Liver (tissue), 9 donors: ENCODE measurements around the gene CSF2RB. TPM values are rescaled to one million over a fixed set of nuclear protein-coding genes. Genes with fewer than 3 reads are reported as not detected.

Experiments used
- DNase-seq: peaks from one replicate; pipeline ENCODE4 v3.0.0-alpha.2; 2017; ENCODE audit warnings: low spot score
- H3K27ac ChIP-seq, 2 donors: one replicate each; pipeline ENCODE4 v1.7.0; 2013; ENCODE audit warnings: inconsistent platforms in 2 of 2, low read length in 2 of 2, control low read depth in 1 of 2, low read depth in 1 of 2, mild to moderate bottlenecking in 1 of 2
- H3K27me3 ChIP-seq, 4 donors: one replicate each; pipeline versions ENCODE4 v1.6.1 to v1.7.0; 2013; ENCODE audit warnings: low read length in 3 of 4, inconsistent platforms in 1 of 4, mild to moderate bottlenecking in 1 of 4, moderate library complexity in 1 of 4; ENCODE audit not compliant: control insufficient read depth in 4 of 4, insufficient read depth in 4 of 4
- H3K36me3 ChIP-seq, 4 donors: one replicate each; pipeline versions ENCODE4 v1.6.1 to v1.7.0; 2013; ENCODE audit warnings: low read length in 3 of 4, mild to moderate bottlenecking in 3 of 4, low read depth in 1 of 4, moderate library complexity in 1 of 4; ENCODE audit not compliant: control insufficient read depth in 4 of 4, insufficient read depth in 3 of 4
- H3K4me1 ChIP-seq, 4 donors: one replicate each; pipeline versions ENCODE4 v1.6.1 to v1.7.0; 2013; ENCODE audit warnings: low read length in 3 of 4, mild to moderate bottlenecking in 3 of 4, moderate library complexity in 1 of 4; ENCODE audit not compliant: control insufficient read depth in 4 of 4, insufficient read depth in 4 of 4
- H3K4me3 ChIP-seq, 3 donors: one replicate each; pipeline versions ENCODE4 v1.6.1 to v1.7.0; 2013; ENCODE audit warnings: low read length in 3 of 3, control low read depth in 1 of 3, low read depth in 1 of 3, mild to moderate bottlenecking in 1 of 3
- H3K9ac ChIP-seq, 2 donors: one replicate each; pipeline ENCODE4 v1.7.0; 2013; ENCODE audit warnings: low read length in 2 of 2, mild to moderate bottlenecking in 2 of 2, moderate library complexity in 2 of 2, control low read depth in 1 of 2, low read depth in 1 of 2
- H3K9me3 ChIP-seq, 4 donors: one replicate each; pipeline versions ENCODE4 v1.6.1 to v1.7.0; 2013; ENCODE audit warnings: low read length in 3 of 4; ENCODE audit not compliant: control insufficient read depth in 4 of 4
- EGR1 ChIP-seq, 2 donors: IDR thresholded peaks; 2 replicates each; pipeline ENCODE4 v1.6.1; 2016 to 2018; ENCODE audit warnings: antibody characterized with exemption in 2 of 2, low read depth in 2 of 2
- FOXA1 ChIP-seq: IDR thresholded peaks from 2 replicates; pipeline ENCODE4 v1.6.1; 2016; ENCODE audit warnings: antibody characterized with exemption
- FOXA2 ChIP-seq: IDR thresholded peaks from 2 replicates; pipeline ENCODE4 v1.6.1; 2016; ENCODE audit warnings: antibody characterized with exemption
- GABPA ChIP-seq, 2 donors: IDR thresholded peaks in 1 of 2; conservative IDR thresholded peaks in 1 of 2; 2 replicates each; pipeline ENCODE4 v1.6.1; 2016; ENCODE audit warnings: antibody characterized with exemption in 2 of 2, mild to moderate bottlenecking in 1 of 2, moderate library complexity in 1 of 2
- HNF4A ChIP-seq, 2 donors: conservative IDR thresholded peaks; 2 replicates each; pipeline ENCODE4 v1.6.1; 2016; ENCODE audit warnings: antibody characterized with exemption in 2 of 2, mild to moderate bottlenecking in 2 of 2
- HNF4G ChIP-seq: IDR thresholded peaks from 2 replicates; pipeline ENCODE4 v1.6.1; 2016; ENCODE audit warnings: antibody characterized with exemption
- JUND ChIP-seq, 2 donors: IDR thresholded peaks; 2 replicates each; pipeline ENCODE4 v1.6.1; 2016; ENCODE audit warnings: antibody characterized with exemption in 2 of 2
- NR2F2 ChIP-seq: IDR thresholded peaks from 2 replicates; pipeline ENCODE4 v1.6.1; 2016; ENCODE audit warnings: antibody characterized with exemption
- RAD21 ChIP-seq, 2 donors: IDR thresholded peaks; 2 replicates each; pipeline ENCODE4 v1.6.1; 2016; ENCODE audit warnings: antibody characterized with exemption in 2 of 2, mild to moderate bottlenecking in 2 of 2
- RXRA ChIP-seq, 2 donors: IDR thresholded peaks; 2 replicates each; pipeline ENCODE4 v1.6.1; 2017 to 2018; ENCODE audit warnings: antibody characterized with exemption in 2 of 2, mild to moderate bottlenecking in 1 of 2
- SP1 ChIP-seq: IDR thresholded peaks from 2 replicates; pipeline ENCODE4 v1.6.1; 2018; ENCODE audit warnings: antibody characterized with exemption, mild to moderate bottlenecking
- TAF1 ChIP-seq: conservative IDR thresholded peaks from 2 replicates; pipeline ENCODE4 v1.6.1; 2016; ENCODE audit warnings: antibody characterized with exemption, mild to moderate bottlenecking
- YY1 ChIP-seq: IDR thresholded peaks from 2 replicates; pipeline ENCODE4 v1.6.1; 2016; ENCODE audit warnings: antibody characterized with exemption, mild to moderate bottlenecking
- WGBS: extraction: QIAGEN DNeasy Blood & Tissue Kit; methylation state at CpG from one replicate; pipeline ENCODE4 v1.1.7; 2013; 5-methylcytosine and 5-hydroxymethylcytosine counted together
- polyA plus RNA-seq, 2 donors: library from polyadenylated mRNA; stranded (reverse) in 1 of 2; unstranded in 1 of 2; fragments of 200-250 nt in 1 of 2; fragments of >200 nt in 1 of 2; fragmentation: Nextera tagmentation in 1 of 2; extraction: Ambion mirVana in 1 of 2; gene quantifications; one replicate each; pipeline versions ENCODE4 v1.2.1 to v1.2.3, GENCODE V29; 2013 to 2015
- total RNA-seq, 2 donors: library from RNA; depleted of rRNA; stranded (reverse); fragments of >200 nt; gene quantifications; one replicate each; pipeline ENCODE4 v1.2.3, GENCODE V29; 2014
- TF ChIP-seq, protein P1 (sequence below): fragments of 150-350 bp; IDR thresholded peaks from 2 replicates; pipeline ENCODE4 v1.5.1; 2017; ENCODE audit warnings: improper control_type of control experiment, low read depth, low read length; ENCODE audit not compliant: missing input control
- TF ChIP-seq, protein P2 (sequence below): IDR thresholded peaks from 2 replicates; pipeline ENCODE4 v1.6.1; 2016; ENCODE audit warnings: antibody characterized with exemption
- TF ChIP-seq, protein P3 (sequence below): IDR thresholded peaks from 2 replicates; pipeline ENCODE4 v1.6.1; 2016; ENCODE audit warnings: antibody characterized with exemption, mild to moderate bottlenecking
- TF ChIP-seq, protein P4 (sequence below): IDR thresholded peaks from 2 replicates; pipeline ENCODE4 v1.6.1; 2016; ENCODE audit warnings: antibody characterized with exemption
- TF ChIP-seq, protein P5 (sequence below): IDR thresholded peaks from 2 replicates; pipeline ENCODE4 v1.6.1; 2016; ENCODE audit warnings: antibody characterized with exemption
- donor health status: healthy.
- donor health status: healthy.
- donor health status: healthy.
- donor health status: healthy.
- donor health status: healthy.

The CSF2RB gene
- total and polyA plus RNA-seq, 4 donors = 0.72 to 10.5 (median 2.3) TPM

GRCh38 chr22:36929621-36930020 is 16.2 kb downstream of the CSF2RB start:
- Histone ChIP-seq H3K27me3 (no peaks in the 10 kb centered on the region), H3K4me3 (no peak overlapping the region), H3K4me1 (no peaks in the 10 kb centered on the region), H3K9me3 (no peaks in the 10 kb centered on the region), H3K36me3 (no peaks in the 10 kb centered on the region), H3K9ac (no peak overlapping the region), H3K27ac (no peak overlapping the region)
- WGBS = 86% methylated on average over 10 of the region's 10 CpGs
- DNase-seq = peak; percentile 14
- no peak for TF ChIP-seq GABPA (IDR thresholded peaks at IDR 0.05 in 1 of 2, conservative IDR thresholded peaks at IDR 0.05 in 1 of 2)
- no peak for TF ChIP-seq TAF1
- TF ChIP-seq RXRA (IDR thresholded peaks at IDR 0.05) = no peak
- TF ChIP-seq, protein P1, sequence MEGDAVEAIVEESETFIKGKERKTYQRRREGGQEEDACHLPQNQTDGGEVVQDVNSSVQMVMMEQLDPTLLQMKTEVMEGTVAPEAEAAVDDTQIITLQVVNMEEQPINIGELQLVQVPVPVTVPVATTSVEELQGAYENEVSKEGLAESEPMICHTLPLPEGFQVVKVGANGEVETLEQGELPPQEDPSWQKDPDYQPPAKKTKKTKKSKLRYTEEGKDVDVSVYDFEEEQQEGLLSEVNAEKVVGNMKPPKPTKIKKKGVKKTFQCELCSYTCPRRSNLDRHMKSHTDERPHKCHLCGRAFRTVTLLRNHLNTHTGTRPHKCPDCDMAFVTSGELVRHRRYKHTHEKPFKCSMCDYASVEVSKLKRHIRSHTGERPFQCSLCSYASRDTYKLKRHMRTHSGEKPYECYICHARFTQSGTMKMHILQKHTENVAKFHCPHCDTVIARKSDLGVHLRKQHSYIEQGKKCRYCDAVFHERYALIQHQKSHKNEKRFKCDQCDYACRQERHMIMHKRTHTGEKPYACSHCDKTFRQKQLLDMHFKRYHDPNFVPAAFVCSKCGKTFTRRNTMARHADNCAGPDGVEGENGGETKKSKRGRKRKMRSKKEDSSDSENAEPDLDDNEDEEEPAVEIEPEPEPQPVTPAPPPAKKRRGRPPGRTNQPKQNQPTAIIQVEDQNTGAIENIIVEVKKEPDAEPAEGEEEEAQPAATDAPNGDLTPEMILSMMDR = no peak
- no peak for TF ChIP-seq SP1
- TF ChIP-seq, protein P2, sequence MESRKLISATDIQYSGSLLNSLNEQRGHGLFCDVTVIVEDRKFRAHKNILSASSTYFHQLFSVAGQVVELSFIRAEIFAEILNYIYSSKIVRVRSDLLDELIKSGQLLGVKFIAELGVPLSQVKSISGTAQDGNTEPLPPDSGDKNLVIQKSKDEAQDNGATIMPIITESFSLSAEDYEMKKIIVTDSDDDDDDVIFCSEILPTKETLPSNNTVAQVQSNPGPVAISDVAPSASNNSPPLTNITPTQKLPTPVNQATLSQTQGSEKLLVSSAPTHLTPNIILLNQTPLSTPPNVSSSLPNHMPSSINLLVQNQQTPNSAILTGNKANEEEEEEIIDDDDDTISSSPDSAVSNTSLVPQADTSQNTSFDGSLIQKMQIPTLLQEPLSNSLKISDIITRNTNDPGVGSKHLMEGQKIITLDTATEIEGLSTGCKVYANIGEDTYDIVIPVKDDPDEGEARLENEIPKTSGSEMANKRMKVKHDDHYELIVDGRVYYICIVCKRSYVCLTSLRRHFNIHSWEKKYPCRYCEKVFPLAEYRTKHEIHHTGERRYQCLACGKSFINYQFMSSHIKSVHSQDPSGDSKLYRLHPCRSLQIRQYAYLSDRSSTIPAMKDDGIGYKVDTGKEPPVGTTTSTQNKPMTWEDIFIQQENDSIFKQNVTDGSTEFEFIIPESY = no peak
- TF ChIP-seq, protein P3, sequence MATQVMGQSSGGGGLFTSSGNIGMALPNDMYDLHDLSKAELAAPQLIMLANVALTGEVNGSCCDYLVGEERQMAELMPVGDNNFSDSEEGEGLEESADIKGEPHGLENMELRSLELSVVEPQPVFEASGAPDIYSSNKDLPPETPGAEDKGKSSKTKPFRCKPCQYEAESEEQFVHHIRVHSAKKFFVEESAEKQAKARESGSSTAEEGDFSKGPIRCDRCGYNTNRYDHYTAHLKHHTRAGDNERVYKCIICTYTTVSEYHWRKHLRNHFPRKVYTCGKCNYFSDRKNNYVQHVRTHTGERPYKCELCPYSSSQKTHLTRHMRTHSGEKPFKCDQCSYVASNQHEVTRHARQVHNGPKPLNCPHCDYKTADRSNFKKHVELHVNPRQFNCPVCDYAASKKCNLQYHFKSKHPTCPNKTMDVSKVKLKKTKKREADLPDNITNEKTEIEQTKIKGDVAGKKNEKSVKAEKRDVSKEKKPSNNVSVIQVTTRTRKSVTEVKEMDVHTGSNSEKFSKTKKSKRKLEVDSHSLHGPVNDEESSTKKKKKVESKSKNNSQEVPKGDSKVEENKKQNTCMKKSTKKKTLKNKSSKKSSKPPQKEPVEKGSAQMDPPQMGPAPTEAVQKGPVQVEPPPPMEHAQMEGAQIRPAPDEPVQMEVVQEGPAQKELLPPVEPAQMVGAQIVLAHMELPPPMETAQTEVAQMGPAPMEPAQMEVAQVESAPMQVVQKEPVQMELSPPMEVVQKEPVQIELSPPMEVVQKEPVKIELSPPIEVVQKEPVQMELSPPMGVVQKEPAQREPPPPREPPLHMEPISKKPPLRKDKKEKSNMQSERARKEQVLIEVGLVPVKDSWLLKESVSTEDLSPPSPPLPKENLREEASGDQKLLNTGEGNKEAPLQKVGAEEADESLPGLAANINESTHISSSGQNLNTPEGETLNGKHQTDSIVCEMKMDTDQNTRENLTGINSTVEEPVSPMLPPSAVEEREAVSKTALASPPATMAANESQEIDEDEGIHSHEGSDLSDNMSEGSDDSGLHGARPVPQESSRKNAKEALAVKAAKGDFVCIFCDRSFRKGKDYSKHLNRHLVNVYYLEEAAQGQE = no peak
- TF ChIP-seq EGR1 (IDR thresholded peaks at IDR 0.05; ENCODE audit: low read depth in 2 of 2) = no peak
- TF ChIP-seq FOXA1 = no peak
- no peak for TF ChIP-seq RAD21 (IDR thresholded peaks at IDR 0.05)
- TF ChIP-seq YY1 = no peak
- no peak for TF ChIP-seq HNF4G
- TF ChIP-seq, protein P4, sequence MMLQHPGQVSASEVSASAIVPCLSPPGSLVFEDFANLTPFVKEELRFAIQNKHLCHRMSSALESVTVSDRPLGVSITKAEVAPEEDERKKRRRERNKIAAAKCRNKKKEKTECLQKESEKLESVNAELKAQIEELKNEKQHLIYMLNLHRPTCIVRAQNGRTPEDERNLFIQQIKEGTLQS = no peak
- TF ChIP-seq HNF4A (conservative IDR thresholded peaks at IDR 0.05) = no peak
- no peak for TF ChIP-seq JUND (IDR thresholded peaks at IDR 0.05)
- TF ChIP-seq FOXA2 = no peak
- no peak for TF ChIP-seq NR2F2
- TF ChIP-seq, protein P5, sequence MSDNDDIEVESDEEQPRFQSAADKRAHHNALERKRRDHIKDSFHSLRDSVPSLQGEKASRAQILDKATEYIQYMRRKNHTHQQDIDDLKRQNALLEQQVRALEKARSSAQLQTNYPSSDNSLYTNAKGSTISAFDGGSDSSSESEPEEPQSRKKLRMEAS = no peak
